ENCODE measurements around the gene ZDHHC14.

DNA sequence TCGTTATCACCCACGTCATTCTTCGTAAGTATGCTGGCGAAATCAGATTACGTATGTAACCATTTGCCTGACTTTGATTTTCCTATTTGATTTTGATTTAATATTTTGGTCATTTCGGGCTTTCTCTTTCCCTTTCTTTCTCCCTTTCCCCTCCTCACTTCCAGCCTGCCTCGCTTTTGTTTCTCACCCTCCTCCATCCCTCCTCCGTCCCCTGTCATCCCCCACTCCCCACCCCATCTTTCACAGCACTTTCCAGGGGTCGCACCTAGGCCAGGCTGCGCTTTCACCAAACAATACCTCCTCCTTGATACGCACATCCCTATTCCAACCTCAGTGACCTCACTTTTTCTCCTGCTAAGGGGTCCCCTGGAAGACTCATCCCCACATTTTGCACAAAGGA is 247.5 kb downstream of the ZDHHC14 start:
- TF ChIP-seq CTCF (IDR thresholded peaks at IDR 0.05) (no peak), POLR2A (IDR thresholded peaks at IDR 0.05) (no peak)

Measured in thyroid gland (tissue), 4 donors.